Thoracic aorta (tissue), 2 donors: ENCODE data around the gene VWA5B2. TPM values are rescaled to one million over a fixed set of nuclear protein-coding genes. Genes with fewer than 3 reads are reported as not detected.

Experiments
- ATAC-seq: fragments of 150-250 bp; one replicate; pipeline ENCODE4 v1.8.0; 2017; ENCODE audit warnings: low read depth; ENCODE audit not compliant: insufficient number of reproducible peaks, low FRiP score
- DNase-seq: peaks from one replicate; pipeline ENCODE4 v3.0.0-alpha.2; 2020; ENCODE audit warnings: low spot score
- H3K27ac ChIP-seq, 2 donors: fragments of 200-600 bp; sonication (generic); 1 replicate in 1 of 2; 2 replicates in 1 of 2; pipeline ENCODE4 v1.5.1; 2016; ENCODE audit warnings: mild to moderate bottlenecking in 2 of 2, moderate library complexity in 2 of 2
- H3K27me3 ChIP-seq: fragments of 200-600 bp; sonication (generic); replicated peaks from 2 replicates; pipeline ENCODE4 v1.6.0; 2016; ENCODE audit warnings: mild to moderate bottlenecking; ENCODE audit not compliant: insufficient read depth
- H3K36me3 ChIP-seq: fragments of 200-600 bp; sonication (generic); one replicate; pipeline ENCODE4 v1.5.1; 2016
- H3K4me1 ChIP-seq, 2 donors: fragments of 200-600 bp; sonication (generic); 1 replicate in 1 of 2; 2 replicates in 1 of 2; pipeline versions ENCODE4 v1.5.1 to v1.6.0; 2016; ENCODE audit warnings: low read depth in 2 of 2, mild to moderate bottlenecking in 1 of 2; ENCODE audit not compliant: control insufficient read depth in 1 of 2
- H3K4me3 ChIP-seq: fragments of 200-600 bp; sonication (generic); 2 replicates; pipeline ENCODE4 v1.5.1; 2016; ENCODE audit warnings: mild to moderate bottlenecking
- H3K9me3 ChIP-seq: fragments of 200-600 bp; sonication (generic); 2 replicates; pipeline ENCODE4 v1.5.1; 2016
- total RNA-seq, 2 donors: library from RNA; depleted of rRNA; stranded (reverse); fragments of >200 nt; gene quantifications; one replicate each; pipeline versions ENCODE4 v1.1.0 to v1.2.3, GENCODE V29; 2016
- TF ChIP-seq, protein P1 (sequence below): fragments of 200-600 bp; sonication (generic); IDR thresholded peaks from one replicate; pipeline ENCODE4 v1.5.1; 2019; ENCODE audit warnings: antibody characterized with exemption

The VWA5B2 gene
- total RNA-seq, 2 donors from 2014 or later = not detected

DNA sequence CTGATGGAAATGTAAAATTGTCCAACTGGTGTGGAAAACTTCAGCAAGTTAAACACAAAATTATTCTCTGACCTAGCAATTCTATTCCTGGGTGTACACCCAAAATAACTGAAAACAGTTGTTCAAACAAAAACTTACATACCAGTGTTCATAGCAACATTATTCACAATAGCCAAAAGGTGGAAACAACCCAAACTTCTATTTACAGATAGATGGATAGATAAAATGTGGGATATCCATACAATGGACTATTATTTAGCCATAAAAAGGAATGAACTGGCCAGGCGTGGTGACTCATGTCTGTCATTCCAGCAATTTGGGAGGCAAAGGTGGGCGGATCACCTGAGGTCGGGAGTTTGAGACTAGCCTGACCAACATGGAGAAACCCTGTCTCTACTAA, 6.9 kb upstream of the VWA5B2 start:
- Histone ChIP-seq H3K9me3 (no peaks in the 10 kb centered on the region), H3K4me1 (no peaks in the 10 kb centered on the region), H3K4me3 (no peak overlapping the region), H3K27ac (no peak overlapping the region), H3K36me3 (no peaks in the 10 kb centered on the region), H3K27me3 (peaks cover 5% of the 10 kb centered on the region)
- TF ChIP-seq, protein P1, sequence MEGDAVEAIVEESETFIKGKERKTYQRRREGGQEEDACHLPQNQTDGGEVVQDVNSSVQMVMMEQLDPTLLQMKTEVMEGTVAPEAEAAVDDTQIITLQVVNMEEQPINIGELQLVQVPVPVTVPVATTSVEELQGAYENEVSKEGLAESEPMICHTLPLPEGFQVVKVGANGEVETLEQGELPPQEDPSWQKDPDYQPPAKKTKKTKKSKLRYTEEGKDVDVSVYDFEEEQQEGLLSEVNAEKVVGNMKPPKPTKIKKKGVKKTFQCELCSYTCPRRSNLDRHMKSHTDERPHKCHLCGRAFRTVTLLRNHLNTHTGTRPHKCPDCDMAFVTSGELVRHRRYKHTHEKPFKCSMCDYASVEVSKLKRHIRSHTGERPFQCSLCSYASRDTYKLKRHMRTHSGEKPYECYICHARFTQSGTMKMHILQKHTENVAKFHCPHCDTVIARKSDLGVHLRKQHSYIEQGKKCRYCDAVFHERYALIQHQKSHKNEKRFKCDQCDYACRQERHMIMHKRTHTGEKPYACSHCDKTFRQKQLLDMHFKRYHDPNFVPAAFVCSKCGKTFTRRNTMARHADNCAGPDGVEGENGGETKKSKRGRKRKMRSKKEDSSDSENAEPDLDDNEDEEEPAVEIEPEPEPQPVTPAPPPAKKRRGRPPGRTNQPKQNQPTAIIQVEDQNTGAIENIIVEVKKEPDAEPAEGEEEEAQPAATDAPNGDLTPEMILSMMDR = no peak
- no peak for DNase-seq
- ATAC-seq = no peak

DNA sequence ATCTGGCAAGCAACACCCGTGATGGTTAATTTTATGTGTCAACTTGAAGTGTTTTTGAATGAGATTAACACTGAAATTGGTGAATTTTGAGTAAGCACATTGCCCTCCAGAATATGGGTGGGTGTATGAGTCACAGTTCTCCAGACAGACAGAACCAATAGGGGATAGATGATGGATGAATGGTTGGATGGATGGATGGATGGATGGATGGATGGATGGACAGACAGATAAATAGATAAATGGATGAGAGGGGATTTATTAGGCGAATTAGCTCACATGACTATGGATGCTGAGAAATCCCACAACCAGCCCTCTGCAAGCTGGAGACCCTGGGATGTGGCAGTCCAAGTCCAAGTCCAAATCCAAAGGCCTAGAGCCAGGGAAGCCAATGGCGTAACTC, 5.4 kb upstream of the VWA5B2 start:
- TF ChIP-seq, protein P1 = no peak
- no peaks in the 10 kb centered on the region for H3K9me3 ChIP-seq
- no peaks in the 10 kb centered on the region for H3K36me3 ChIP-seq
- peaks cover 5% of the 10 kb centered on the region for H3K27me3 ChIP-seq
- ATAC-seq = no peak
- DNase-seq = no peak
- no peak overlapping the region for H3K27ac ChIP-seq
- no peak overlapping the region for H3K4me3 ChIP-seq
- H3K4me1 ChIP-seq = no peaks in the 10 kb centered on the region

DNA sequence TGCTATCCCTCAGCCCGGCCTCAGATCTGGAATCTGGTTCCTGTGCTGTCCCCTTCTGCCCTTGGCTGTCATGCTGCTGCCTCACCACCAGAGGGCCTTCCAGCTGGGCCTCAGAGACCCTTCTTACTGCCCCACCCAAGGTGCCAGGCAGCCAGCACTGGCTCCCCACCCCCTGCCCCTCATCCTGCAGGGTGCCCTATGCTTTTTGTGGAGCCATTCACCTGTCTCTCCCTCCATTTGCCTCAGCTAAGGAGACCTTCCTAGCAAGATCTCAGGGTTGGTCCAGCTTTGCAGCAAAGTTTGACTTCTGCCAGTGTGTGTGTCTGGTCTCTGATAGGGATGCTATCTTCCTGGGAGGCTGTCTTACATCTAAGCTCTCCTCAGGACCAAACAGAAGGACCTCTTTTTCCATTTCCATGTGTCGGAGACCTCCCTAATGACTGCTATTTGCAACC, 1.9 kb upstream of the VWA5B2 start:
- Histone ChIP-seq H3K9me3 (no peaks in the 10 kb centered on the region), H3K4me1 (peaks cover 12 to 18% of the 10 kb centered on the region in 2 donors), H3K27me3 (peaks cover 22% of the 10 kb centered on the region), H3K36me3 (no peaks in the 10 kb centered on the region), H3K27ac (no peak overlapping the region), H3K4me3 (no peak overlapping the region)
- ATAC-seq (no peak), DNase-seq (no peak)
- TF ChIP-seq, protein P1 = peak; percentile 61

DNA sequence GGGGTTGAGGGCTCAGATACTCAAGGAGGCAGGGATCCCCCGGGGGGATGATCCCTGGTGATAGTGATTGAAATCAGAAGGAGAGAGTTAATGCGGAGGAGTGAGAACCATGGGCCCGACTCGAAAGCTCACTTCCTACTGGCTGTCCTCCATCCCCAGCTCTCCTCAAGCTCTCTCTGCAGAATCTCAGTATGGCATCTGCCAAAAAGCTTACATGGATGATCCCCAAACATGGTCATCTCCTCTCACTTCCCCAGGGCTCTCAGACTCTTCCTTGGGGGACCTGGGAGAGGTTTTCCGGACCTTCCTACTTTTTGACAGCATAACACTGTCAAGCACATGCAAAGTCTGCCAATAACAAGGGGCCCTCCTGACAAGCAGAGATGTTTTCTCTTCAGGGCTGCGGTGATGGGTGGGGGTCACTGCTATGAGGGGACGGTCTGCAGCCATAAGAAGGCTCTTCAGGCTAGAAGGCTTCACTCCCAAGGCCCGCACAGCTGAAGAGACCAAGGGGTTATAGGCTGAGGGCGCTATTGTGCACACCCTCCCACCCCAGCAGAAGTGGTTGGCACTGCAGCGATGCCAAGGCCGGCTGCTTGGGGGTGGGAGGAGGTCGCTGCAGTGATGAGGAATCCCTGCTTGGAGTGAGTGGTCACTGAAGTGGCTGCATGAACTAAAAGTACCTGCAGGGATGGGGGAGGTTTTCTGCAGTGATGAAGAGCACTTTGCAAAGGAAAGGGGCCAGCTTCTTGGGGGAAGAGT, 828 bp upstream of the VWA5B2 start:
- peak overlapping the region; percentile 76 for H3K4me3 ChIP-seq
- TF ChIP-seq, protein P1 = no peak
- no peaks in the 10 kb centered on the region for H3K36me3 ChIP-seq
- ATAC-seq (no peak), DNase-seq (no peak)
- peaks cover 22% of the 10 kb centered on the region for H3K27me3 ChIP-seq
- peaks cover 12 to 18% of the 10 kb centered on the region in 2 donors for H3K4me1 ChIP-seq
- H3K9me3 ChIP-seq = no peaks in the 10 kb centered on the region
- no peak overlapping the region for H3K27ac ChIP-seq

DNA sequence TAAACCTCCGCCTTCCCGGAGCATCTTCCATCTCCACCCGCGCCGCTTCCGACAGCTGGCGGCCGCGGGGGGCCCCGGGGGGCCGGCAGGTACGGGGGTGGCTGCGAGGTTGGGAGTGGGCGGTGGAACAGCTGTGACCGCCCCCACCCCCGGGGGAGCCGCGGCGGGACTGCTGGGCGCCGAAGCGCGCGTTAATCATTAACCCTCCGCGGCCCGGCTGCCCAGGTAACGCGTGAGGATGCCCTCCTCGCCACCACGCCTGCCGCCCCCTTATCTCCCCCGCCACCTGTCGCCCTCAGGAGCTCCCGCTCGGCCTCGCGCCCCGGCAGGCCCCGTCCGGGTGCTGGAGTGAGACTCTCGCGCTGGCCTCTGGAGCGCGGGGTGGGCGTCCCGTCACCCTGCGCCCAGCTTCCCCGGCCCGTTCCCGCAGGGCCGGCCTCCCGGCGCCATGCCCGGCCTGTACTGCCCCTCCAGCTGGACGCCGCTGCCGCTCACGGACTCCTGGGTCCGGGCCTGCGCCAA, 757 bp downstream of the VWA5B2 start:
- Histone ChIP-seq H3K36me3 (no peaks in the 10 kb centered on the region), H3K4me3 (peak overlapping the region; percentile 76), H3K9me3 (no peaks in the 10 kb centered on the region), H3K27me3 (peaks cover 22% of the 10 kb centered on the region), H3K4me1 (peaks cover 12 to 18% of the 10 kb centered on the region in 2 donors), H3K27ac (no peak overlapping the region)
- DNase-seq (no peak), ATAC-seq (no peak)
- TF ChIP-seq, protein P1 = no peak
